GM18951 (cell line): Measurements from ENCODE around the gene UGT3A2.

Experiments used
- POLR2A ChIP-seq: IDR thresholded peaks from 4 replicates; pipeline ENCODE4 v1.6.1; 2011; ENCODE audit warnings: mild to moderate bottlenecking; ENCODE audit not compliant: insufficient read length, insufficient read depth; ENCODE audit errors: extremely low read depth
- in situ Hi-C: fragments of 300-500 bp; cut with MboI; formaldehyde crosslinking; loops from one replicate; pipeline ENCODE4 v1.12.0; 2022; ENCODE audit warnings: low sequenced_read_pairs, mixed read lengths, inconsistent platforms; ENCODE audit not compliant: unreplicated experiment

The UGT3A2 gene

DNA sequence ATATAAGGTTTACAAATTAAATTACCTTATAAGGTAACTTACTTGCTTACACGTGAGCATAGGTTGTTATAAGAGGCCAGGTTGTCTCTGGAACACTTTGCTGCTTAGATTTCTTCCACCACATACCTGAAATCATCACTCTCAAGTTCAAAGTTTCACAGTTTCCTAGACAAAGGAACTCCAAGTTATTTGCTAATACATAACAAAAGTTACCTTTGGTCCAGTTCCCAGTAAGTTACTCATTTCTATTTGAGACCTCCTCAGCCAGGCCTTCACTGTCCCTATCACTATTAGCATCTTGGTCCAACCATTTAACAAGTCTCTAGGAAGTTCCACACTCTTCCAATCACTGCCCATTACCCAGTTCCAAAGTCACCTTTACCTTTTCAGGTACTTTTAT lies 57.0 kb downstream of the UGT3A2 start:
- in situ Hi-C loops: no loop called here

DNA sequence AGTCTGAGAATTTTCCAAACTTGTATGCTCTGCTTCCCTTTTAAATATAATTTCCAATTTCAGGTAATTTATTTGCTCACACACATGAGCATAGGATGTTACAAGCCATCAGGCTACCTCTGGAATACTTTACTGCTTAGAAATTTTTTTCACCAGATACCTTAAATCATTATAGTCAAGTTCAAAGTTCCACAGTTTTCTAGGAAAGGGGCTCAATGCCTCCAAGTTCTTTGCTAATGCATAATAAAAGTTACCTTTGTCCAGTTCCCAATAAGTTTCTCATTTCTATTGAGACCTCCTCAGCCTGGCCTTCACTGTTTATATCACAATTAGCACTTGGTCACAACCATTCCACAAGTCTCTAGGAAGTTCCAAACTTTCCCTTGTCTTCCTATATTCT lies 59.3 kb downstream of the UGT3A2 start:
- in situ Hi-C loops: no loop called here
- no peak for TF ChIP-seq POLR2A

More for the DNA sequence above, 57.0 kb downstream of the UGT3A2 start:
- TF ChIP-seq POLR2A: no peak

DNA sequence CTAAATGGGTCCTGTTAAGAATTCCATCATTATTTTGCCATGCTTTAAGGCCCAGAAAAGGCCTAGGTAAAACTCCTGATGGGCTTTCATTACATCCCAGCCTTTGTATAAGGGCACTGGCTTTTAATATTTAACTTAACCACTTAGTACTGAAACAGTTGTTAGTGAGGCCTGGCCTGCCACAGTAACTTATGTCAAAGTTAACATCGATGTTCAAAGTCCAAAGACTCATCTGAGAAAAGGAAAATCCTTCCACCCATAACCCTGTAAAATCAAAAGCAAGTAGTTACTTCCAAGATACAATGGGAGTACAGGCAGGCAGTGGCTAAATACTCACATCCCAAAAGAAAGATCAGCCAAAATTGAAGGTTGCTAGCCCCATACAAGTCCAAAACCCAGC lies 60.5 kb downstream of the UGT3A2 start:
- in situ Hi-C loops: no loop called here
- no peak for TF ChIP-seq POLR2A

DNA sequence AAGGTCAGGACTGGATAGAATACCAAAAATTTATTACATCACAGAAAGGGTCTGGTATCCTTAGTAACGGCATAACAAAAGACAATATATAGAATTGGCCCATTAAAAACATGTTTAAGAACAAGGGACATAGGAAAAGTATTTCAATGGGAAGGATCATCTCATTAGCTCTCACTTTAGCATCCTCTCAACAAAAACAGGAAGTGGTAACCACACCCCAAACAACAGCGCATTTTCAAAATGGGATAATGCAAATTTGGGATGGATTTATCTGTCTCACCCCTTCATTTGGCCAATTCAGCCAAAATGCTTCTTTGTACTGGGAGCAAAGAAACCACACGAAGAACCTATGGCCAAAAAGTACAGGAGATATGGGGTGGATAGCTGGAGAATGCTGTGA lies 65.7 kb downstream of the UGT3A2 start:
- in situ Hi-C loops: no loop called here
- no peak for TF ChIP-seq POLR2A

DNA sequence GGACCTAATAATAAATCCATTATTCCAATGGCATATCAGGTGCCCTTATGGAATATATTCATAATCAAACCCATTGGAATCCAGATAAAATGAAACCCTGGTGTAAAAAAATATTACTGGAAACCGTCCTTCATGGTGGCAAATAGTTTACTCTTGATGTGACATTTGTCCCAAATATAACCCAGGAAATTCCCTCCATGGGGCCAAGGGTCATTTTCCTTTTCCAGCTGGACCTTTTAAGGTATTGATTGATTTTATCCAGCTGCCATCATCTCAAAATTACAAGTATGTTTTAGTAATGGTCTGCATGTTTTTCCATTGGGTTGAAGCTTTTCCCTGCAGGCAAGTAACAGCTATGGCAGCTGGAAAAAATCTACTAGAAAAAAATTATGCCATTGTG lies 67.1 kb downstream of the UGT3A2 start:
- TF ChIP-seq POLR2A: no peak
- in situ Hi-C loops: no loop called here

DNA sequence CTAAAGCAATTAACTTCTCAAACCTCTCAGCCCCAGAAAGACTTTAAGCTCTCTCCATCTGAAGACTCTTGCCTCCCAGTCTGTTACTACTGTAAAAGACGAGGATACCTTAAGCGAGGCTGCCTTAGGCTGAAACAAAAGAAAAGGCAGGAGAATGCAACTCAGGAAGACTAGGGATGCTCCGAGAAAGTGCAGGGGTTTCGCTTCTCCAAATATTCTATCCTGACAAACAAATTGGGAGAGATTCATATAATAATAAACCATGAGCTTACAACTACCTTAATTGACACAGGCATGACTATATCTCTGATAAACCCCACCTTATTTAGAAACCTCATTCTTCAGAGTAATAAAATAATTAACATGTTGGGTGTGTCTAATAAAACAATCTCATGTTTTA lies 70.6 kb downstream of the UGT3A2 start:
- no peak for TF ChIP-seq POLR2A
- in situ Hi-C loops: no loop called here

DNA sequence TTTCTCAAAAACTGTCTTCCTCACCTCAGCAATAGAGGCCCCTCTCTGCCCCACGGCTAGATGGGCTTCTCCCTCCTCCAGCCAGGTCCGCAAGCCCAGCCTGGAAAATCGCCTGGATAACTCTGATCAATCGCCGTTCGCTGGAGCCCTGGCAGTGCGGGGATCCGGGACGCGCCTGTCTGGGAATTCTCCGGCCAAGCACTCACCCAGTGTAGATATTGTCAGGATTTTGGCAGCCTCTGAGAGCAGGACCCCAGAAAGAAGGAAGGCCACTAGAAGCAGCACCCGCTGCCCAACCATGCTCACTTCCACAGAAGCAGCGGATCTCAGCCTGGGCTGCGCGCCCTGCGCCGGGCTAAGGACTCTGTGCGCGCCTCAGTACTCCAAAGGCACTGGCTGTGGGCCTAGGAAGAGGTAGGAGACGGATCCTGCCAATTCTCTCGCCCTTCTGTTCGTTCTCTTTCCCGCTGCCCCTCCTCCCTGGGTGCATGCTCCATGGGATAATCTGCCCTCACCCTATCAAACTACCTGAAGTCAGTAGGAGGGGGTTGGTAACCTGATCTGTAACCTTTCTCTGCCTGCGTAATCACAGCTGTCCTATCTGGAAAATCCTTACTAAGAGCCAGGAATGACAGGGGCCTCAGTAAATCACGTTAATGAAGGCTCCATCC lies 75.6 kb downstream of the UGT3A2 start, which contains the start of gene UGT3A1:
TSS of gene UGT3A1 (minus strand) at position 450 of the 671 bp plus-strand sequence. CDS start at position 300, 150 bp downstream.
- TF ChIP-seq POLR2A: no peak
- in situ Hi-C loops: no loop called here

DNA sequence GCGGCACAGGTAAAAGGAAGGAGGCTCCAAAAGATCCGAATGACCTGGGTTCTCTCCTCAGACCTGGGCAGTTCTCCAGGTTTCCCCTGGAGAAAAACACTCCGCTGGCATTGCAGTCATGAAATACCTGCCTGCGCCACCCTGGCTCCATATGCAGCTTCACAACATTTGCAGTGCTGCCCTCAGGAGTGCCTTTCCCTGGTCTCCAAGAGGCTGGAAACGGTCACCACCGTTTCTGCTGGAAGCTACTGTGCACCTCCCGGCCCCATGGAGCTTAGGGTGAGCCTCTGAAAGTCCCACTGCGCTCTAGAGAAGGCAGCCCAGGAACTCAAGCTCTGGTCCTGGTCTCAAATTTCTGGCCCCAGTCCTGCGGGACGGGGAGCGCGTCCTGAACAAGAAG lies 76.2 kb downstream of the UGT3A2 start:
- no peak for TF ChIP-seq POLR2A
- in situ Hi-C loops: no loop called here

DNA sequence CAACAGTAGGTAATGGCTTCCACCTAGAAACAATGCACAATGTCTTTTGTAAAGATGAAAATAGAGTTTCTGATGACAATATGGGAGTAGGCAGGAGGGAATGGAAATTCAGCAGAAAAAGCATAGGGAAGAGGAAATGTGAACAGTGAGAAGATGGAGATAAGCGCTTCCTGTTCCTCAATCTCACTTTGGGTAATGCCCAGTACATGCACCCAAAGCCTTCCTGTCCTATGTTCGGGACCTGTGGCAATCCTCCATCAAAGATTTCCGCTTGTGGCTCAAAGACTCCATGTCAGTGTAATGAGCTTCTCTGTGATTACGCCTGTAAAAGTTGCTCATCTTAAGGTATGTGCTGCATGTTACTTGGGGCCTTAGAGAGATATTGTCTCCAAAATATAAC lies 78.2 kb downstream of the UGT3A2 start:
- no peak for TF ChIP-seq POLR2A
- in situ Hi-C loops: no loop called here

DNA sequence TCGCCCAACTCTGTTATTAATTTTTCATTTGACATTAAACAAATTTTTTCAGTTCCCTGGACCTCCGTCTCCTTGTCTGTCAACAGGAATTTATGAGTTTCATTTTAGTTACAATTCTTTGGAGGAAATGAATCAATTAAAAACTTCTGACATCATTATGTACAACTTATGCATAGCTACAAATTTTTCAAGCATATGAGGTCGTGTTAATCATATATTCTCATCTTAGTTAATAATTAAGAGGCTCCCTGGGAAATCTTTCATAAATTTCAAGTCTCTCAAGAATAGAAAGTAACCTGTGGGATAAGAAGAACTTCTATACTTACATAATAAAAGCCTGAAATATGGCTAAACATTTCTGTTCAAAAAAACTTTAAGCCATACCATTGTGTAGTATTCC lies 78.9 kb downstream of the UGT3A2 start:
- no peak for TF ChIP-seq POLR2A
- in situ Hi-C loops: no loop called here
